ENCODE measurements around the gene ABTB1. TPM values are rescaled to one million over a fixed set of nuclear protein-coding genes. Genes with fewer than 3 reads are reported as not detected.

ABTB1 gene
- total RNA-seq, 1 donor from 2014 or later: 14.9 TPM

DNA sequence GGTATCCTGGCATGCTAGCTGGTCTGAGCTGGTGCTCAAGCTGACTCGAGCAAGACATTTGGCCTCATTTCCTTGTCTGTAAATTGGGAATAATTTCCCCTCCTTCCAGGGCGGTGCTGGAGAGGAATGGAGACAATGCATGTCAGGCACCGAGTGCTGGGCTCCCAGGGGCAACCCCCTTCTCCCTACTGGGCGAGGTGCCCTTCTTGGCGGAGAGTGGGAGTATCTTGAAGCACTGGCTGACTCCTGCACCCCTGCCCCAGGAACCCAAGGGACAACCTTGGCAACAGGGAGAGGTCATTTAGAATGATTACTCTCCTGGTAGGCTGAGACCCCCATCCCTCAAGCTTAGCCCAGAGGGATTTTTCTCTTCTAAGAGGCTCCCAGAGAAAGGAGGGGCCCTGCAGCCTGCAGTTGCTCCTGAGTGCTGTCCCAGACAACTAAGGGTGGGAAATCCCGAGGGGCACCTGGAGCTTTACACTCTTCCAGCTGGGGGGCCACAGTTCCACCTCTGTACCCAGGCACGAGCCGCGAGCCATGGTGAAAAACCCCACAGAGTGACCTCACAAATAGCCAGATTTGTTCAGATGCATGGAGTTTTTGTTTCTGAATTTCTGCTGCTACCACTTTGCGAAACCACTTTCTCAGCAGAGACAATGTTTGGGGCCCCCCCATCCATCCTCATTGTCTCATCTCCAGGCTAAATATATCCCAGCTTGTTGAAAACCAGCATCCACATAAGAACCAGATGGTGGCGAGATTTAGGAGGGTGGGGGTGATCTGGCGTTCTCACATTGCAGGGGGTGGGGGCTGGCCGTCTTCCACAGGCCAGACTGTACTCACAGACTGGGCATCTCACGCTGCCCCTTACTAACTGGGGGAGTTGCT lies 44.8 kb downstream of the ABTB1 start:
- no peak for DNase-seq (ENCODE audit: low read depth)
- H3K4me3 ChIP-seq (ENCODE audit: low read depth, low read length): no peak overlapping the region
- TF ChIP-seq, protein P1, sequence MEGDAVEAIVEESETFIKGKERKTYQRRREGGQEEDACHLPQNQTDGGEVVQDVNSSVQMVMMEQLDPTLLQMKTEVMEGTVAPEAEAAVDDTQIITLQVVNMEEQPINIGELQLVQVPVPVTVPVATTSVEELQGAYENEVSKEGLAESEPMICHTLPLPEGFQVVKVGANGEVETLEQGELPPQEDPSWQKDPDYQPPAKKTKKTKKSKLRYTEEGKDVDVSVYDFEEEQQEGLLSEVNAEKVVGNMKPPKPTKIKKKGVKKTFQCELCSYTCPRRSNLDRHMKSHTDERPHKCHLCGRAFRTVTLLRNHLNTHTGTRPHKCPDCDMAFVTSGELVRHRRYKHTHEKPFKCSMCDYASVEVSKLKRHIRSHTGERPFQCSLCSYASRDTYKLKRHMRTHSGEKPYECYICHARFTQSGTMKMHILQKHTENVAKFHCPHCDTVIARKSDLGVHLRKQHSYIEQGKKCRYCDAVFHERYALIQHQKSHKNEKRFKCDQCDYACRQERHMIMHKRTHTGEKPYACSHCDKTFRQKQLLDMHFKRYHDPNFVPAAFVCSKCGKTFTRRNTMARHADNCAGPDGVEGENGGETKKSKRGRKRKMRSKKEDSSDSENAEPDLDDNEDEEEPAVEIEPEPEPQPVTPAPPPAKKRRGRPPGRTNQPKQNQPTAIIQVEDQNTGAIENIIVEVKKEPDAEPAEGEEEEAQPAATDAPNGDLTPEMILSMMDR (conservative IDR thresholded peaks at IDR 0.05; ENCODE audit: low read depth, low read length): no peak

DNA sequence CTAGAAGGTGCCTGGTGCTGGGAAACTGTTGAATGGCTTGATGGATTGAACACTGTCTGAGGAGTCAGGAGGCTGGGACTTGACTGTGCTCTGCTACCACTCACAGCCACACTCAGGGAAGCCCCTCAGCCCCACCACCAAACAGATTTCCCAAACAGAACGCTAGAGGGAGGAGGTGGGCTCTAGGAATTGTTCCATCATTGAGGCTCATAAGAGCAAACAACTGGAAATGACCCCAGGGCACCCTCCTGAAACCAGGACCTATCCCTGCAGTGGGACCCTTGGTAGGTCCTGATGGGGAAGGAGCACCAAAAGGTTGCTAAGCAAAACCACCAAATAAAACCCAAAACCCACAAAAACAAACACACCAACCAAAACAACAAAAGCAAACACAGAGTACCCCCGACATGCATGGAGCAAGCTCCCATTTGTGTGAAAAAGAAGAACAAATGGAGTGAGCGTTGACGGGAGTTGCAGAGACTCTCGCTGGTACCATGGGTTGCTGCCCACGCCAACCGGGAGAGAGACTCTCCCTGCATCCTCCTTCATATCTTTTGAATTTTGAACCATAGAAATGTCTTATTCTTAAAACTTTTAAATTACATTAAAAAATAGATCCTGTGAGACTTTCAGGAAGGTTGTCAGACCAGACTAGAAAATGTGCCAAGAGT lies 45.6 kb downstream of the ABTB1 start:
- no peak for DNase-seq (ENCODE audit: low read depth)
- TF ChIP-seq, protein P1 (conservative IDR thresholded peaks at IDR 0.05; ENCODE audit: low read depth, low read length): no peak
- no peak overlapping the region for H3K4me3 ChIP-seq (ENCODE audit: low read depth, low read length)

DNA sequence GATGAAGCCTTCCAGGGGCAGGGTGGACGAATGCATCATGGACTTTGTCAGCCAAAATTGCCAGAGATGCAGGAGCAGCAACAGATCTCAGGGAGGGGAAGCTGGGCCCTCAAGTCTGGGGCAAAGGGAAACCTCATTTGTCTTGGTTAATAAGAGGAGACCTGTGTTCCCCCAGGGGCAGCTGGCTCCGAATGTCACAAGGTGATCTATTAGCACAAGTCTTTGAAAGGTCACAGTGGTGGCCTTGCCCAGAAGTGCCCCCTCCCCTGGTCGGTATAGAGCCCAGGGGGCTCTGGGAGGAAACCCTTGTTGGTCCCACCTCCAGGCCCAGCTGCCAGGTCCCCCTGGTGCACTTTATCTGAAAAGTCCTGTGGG lies 46.2 kb downstream of the ABTB1 start:
- H3K4me3 ChIP-seq (ENCODE audit: low read depth, low read length): no peak overlapping the region
- DNase-seq (ENCODE audit: low read depth): no peak
- TF ChIP-seq, protein P1 (conservative IDR thresholded peaks at IDR 0.05; ENCODE audit: low read depth, low read length): no peak

DNA sequence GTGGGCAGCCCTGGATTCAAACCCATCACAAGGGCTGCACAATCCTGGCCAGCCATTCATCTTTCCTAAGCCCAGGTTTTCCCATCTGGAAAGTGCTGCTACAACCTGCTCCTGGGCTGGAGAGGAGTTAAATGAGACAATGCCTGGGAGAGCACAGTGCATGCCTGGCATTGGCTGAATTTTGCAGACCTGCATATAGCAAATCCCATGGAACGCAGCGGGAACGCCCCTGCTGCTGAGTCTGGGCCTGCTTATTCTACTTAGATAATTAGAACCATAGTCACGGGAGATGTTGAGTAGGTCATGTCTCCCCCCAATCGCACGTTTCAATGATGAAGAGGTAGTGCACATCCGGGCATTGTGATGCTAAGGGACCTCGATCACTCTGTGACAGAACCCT lies 46.6 kb downstream of the ABTB1 start:
- TF ChIP-seq, protein P1 (conservative IDR thresholded peaks at IDR 0.05; ENCODE audit: low read depth, low read length): no peak
- DNase-seq (ENCODE audit: low read depth): no peak
- no peak overlapping the region for H3K4me3 ChIP-seq (ENCODE audit: low read depth, low read length)

DNA sequence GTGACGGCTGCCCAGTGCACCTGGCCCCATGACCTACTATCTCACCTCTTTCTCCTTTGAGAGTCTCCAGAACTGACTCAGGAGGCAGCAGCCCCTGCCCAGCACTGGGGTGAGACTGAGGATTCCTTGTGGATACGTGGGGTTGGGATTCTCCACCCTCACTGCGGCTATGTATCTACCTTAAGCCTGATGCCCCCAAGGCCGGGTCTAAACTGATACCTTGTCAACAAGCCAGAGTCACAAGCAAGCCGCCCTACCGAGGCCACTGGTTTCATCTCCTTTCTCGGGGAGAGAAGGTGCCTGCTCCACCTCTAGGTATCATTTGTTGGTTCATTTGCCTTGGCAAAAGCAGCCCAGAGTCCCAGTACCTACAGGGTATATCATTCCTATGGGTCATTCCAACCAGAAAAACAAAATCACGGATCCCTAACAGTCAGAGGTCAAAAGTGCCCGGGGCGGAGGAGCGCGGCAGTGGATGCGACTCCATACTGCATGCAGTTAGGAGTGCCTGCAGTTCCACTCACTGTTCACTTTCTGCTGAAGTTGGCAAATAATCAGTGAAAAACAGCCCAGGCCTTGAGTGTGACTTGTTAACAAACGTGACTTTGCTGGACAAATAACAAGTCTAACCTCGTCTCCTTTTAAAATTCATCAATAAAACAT lies 47.5 kb downstream of the ABTB1 start:
- no peak overlapping the region for H3K4me3 ChIP-seq (ENCODE audit: low read depth, low read length)
- DNase-seq (ENCODE audit: low read depth): no peak
- TF ChIP-seq, protein P1 (conservative IDR thresholded peaks at IDR 0.05; ENCODE audit: low read depth, low read length): no peak

DNA sequence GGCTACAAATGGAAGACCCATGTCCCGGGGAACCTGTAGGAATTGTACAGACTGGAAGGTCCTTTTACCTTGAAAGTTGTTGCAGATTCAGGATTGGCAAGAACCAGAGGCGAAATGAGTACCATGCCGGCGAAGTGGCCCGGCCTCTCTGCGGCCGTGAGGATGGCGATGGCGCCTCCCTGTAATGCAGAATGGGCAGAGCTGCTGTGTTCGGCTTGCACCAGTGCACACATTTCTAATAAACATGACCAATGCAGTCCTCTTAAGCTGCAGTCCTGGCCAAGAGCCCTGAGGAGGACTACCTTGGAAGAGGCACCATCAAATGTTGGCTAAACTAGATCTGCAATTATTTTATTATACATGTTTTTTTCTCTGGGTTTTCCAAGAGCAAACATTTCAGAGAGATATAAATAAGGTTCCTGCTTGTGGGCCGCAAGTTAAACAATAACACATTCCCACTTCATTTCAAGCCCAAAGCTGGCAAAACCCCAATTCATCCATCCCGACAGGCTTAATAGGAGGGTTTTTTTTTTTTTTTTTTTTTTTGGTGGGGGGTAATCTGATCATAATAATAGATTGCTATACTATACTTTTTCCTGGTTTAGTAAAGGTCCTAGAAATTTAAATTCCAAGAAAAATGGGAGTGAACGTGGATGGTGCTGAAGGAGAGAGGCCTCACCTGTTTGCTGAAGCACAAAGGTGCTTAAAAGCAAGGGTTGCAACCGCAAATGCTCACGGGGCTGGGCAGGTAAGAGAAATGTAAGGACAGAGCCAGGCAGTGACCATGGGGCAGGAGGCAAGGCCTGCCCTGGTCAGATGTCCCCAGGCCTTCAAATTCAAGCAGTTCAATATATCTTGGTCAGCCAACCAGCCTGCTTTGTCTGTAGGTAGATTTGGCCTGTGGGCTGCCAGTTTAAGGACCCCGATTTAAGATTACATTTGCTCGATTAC lies 48.5 kb downstream of the ABTB1 start:
- no peak overlapping the region for H3K4me3 ChIP-seq (ENCODE audit: low read depth, low read length)
- TF ChIP-seq, protein P1 (conservative IDR thresholded peaks at IDR 0.05; ENCODE audit: low read depth, low read length): no peak
- DNase-seq (ENCODE audit: low read depth): no peak

Data from epithelial cell of proximal tubule (primary cell).